GM23338 (cell line): ENCODE data around the gene FBXL5. TPM values are rescaled to one million over a fixed set of nuclear protein-coding genes. Genes with fewer than 3 reads are reported as not detected.

Experiments
- CREB1 ChIP-seq: fragments of 250-450 bp; sonication (Bioruptor Pico); IDR thresholded peaks from 2 replicates; pipeline ENCODE4 v1.5.0; 2020; ENCODE audit warnings: low read depth, mild to moderate bottlenecking, moderate library complexity
- ETS1 ChIP-seq: IDR thresholded peaks from 2 replicates; pipeline ENCODE4 v1.6.1; 2016; ENCODE audit warnings: antibody characterized with exemption
- JUNB ChIP-seq: IDR thresholded peaks from one replicate; pipeline ENCODE4 v1.6.1; 2016; ENCODE audit warnings: antibody characterized with exemption; ENCODE audit not compliant: unreplicated experiment
- NANOG ChIP-seq: IDR thresholded peaks from 2 replicates; pipeline ENCODE4 v1.6.1; 2016; ENCODE audit warnings: antibody characterized with exemption, borderline replicate concordance
- POLR2AphosphoS5 ChIP-seq: IDR thresholded peaks from 2 replicates; pipeline ENCODE4 v1.6.1; 2016; ENCODE audit warnings: antibody characterized with exemption, low read depth
- REST ChIP-seq: IDR thresholded peaks from one replicate; pipeline ENCODE4 v1.6.1; 2018; ENCODE audit warnings: antibody characterized with exemption; ENCODE audit not compliant: unreplicated experiment
- STAT1 ChIP-seq: IDR thresholded peaks from one replicate; pipeline ENCODE4 v1.6.1; 2016; ENCODE audit warnings: antibody characterized with exemption; ENCODE audit not compliant: unreplicated experiment
- ZNF114 ChIP-seq: fragments of 250-450 bp; sonication (Bioruptor Pico); IDR thresholded peaks from 2 replicates; pipeline ENCODE4 v1.5.0; 2020; ENCODE audit warnings: mild to moderate bottlenecking, moderate library complexity
- ZNF331 ChIP-seq: fragments of 250-450 bp; sonication (Bioruptor Pico); IDR thresholded peaks from 2 replicates; pipeline ENCODE4 v1.5.0; 2020; ENCODE audit warnings: low read depth, mild to moderate bottlenecking, moderate library complexity
- polyA plus RNA-seq: library from polyadenylated mRNA; unstranded; fragments of >200 nt; fragmentation: Nextera tagmentation; extraction: Ambion mirVana; gene quantifications from 2 replicates; pipeline ENCODE4 v1.2.1, GENCODE V29; 2016
- total RNA-seq: library from RNA; depleted of rRNA; stranded (reverse); fragments of >200 nt; shearing (Covaris generic); gene quantifications from 2 replicates; pipeline ENCODE4 v1.2.3, GENCODE V29; 2014
- TF ChIP-seq, protein P1 (sequence below): fragments of 250-450 bp; sonication (Bioruptor Pico); IDR thresholded peaks from 2 replicates; pipeline ENCODE4 v1.5.0; 2020; ENCODE audit warnings: mild to moderate bottlenecking, moderate library complexity

FBXL5 gene
- total and polyA plus RNA-seq, 2 experiments from 2014 or later, result 55.7 to 81.9 TPM

GRCh38 chr4:15652841-15653240, 2.3 kb downstream of the FBXL5 start (continued):
- TF ChIP-seq, protein P1, sequence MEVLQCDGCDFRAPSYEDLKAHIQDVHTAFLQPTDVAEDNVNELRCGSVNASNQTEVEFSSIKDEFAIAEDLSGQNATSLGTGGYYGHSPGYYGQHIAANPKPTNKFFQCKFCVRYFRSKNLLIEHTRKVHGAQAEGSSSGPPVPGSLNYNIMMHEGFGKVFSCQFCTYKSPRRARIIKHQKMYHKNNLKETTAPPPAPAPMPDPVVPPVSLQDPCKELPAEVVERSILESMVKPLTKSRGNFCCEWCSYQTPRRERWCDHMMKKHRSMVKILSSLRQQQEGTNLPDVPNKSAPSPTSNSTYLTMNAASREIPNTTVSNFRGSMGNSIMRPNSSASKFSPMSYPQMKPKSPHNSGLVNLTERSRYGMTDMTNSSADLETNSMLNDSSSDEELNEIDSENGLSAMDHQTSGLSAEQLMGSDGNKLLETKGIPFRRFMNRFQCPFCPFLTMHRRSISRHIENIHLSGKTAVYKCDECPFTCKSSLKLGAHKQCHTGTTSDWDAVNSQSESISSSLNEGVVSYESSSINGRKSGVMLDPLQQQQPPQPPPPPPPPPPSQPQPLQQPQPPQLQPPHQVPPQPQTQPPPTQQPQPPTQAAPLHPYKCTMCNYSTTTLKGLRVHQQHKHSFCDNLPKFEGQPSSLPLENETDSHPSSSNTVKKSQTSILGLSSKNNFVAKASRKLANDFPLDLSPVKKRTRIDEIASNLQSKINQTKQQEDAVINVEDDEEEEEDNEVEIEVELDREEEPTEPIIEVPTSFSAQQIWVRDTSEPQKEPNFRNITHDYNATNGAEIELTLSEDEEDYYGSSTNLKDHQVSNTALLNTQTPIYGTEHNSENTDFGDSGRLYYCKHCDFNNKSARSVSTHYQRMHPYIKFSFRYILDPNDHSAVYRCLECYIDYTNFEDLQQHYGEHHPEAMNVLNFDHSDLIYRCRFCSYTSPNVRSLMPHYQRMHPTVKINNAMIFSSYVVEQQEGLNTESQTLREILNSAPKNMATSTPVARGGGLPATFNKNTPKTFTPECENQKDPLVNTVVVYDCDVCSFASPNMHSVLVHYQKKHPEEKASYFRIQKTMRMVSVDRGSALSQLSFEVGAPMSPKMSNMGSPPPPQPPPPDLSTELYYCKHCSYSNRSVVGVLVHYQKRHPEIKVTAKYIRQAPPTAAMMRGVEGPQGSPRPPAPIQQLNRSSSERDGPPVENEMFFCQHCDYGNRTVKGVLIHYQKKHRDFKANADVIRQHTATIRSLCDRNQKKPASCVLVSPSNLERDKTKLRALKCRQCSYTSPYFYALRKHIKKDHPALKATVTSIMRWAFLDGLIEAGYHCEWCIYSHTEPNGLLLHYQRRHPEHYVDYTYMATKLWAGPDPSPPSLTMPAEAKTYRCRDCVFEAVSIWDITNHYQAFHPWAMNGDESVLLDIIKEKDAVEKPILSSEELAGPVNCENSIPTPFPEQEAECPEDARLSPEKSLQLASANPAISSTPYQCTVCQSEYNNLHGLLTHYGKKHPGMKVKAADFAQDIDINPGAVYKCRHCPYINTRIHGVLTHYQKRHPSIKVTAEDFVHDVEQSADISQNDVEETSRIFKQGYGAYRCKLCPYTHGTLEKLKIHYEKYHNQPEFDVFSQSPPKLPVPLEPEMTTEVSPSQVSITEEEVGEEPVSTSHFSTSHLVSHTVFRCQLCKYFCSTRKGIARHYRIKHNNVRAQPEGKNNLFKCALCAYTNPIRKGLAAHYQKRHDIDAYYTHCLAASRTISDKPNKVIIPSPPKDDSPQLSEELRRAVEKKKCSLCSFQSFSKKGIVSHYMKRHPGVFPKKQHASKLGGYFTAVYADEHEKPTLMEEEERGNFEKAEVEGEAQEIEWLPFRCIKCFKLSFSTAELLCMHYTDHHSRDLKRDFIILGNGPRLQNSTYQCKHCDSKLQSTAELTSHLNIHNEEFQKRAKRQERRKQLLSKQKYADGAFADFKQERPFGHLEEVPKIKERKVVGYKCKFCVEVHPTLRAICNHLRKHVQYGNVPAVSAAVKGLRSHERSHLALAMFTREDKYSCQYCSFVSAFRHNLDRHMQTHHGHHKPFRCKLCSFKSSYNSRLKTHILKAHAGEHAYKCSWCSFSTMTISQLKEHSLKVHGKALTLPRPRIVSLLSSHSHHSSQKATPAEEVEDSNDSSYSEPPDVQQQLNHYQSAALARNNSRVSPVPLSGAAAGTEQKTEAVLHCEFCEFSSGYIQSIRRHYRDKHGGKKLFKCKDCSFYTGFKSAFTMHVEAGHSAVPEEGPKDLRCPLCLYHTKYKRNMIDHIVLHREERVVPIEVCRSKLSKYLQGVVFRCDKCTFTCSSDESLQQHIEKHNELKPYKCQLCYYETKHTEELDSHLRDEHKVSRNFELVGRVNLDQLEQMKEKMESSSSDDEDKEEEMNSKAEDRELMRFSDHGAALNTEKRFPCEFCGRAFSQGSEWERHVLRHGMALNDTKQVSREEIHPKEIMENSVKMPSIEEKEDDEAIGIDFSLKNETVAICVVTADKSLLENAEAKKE (CRISPR knock-in tag), result no peak
- TF ChIP-seq ETS1 (no peak), POLR2AphosphoS5 (no peak), STAT1 (no peak), NANOG (no peak), JUNB (no peak), CREB1 (no peak), ZNF331 (CRISPR knock-in tag) (no peak), REST (no peak), ZNF114 (CRISPR knock-in tag) (no peak)
